Panc1 (cell line): ENCODE measurements around the gene CAMK1D. TPM values are rescaled to one million over a fixed set of nuclear protein-coding genes. Genes with fewer than 3 reads are reported as not detected.

Source experiments
- ATAC-seq: fragments of 200-7000 bp; cut with Tn5 transposase; 2 replicates; pipeline ENCODE4 v1.9.1; 2020; ENCODE audit warnings: mild to moderate bottlenecking, moderate library complexity
- BruUV-seq: library from RNA; stranded (reverse); fragments of 400-500 nt; replicated peaks from 2 replicates; lab custom pipeline; 2021; lab: Mats Ljungman, UMichigan
- CTCF ChIA-PET: fragments of 300-600 bp; sonication (Branson Sonifier 250); formaldehyde crosslinking; loops from one replicate; lab custom pipeline; 2022; ENCODE audit warnings: antibody characterized with exemption; lab: Charles Lee
- POLR2A ChIA-PET: fragments of 300-600 bp; sonication (Branson Sonifier 250); formaldehyde crosslinking; loops from one replicate; lab custom pipeline; 2022; ENCODE audit warnings: antibody characterized with exemption; lab: Charles Lee
- DNase-seq: peaks from one replicate; pipeline ENCODE4 v3.0.0-alpha.2; 2010; ENCODE audit warnings: low read depth, low spot score
- H3K27ac ChIP-seq: 2 replicates; pipeline ENCODE4 v1.5.1; 2011; ENCODE audit warnings: mild to moderate bottlenecking, low read length, inconsistent platforms
- H3K27me3 ChIP-seq: fragments of 200-500 bp; sonication (Bioruptor generic); 2 replicates; pipeline ENCODE4 v1.6.0; 2014; ENCODE audit warnings: low read length, inconsistent platforms; ENCODE audit not compliant: control insufficient read depth, insufficient read depth
- H3K36me3 ChIP-seq: fragments of 200-500 bp; sonication (Bioruptor generic); 2 replicates; pipeline ENCODE4 v1.5.1; 2014; ENCODE audit warnings: inconsistent platforms, mild to moderate bottlenecking, low read length, moderate library complexity; ENCODE audit not compliant: control insufficient read depth, insufficient read depth
- H3K4me1 ChIP-seq: 2 replicates; pipeline ENCODE4 v1.5.1; 2011; ENCODE audit warnings: inconsistent platforms, mild to moderate bottlenecking, low read length, moderate library complexity; ENCODE audit not compliant: control insufficient read depth, insufficient read depth
- H3K4me3 ChIP-seq, 2 experiments: 2 replicates each; pipeline ENCODE4 v1.5.1; 2011 to 2012; ENCODE audit warnings: low read depth in 2 of 2, low read length in 2 of 2, mild to moderate bottlenecking in 2 of 2, inconsistent platforms in 1 of 2, moderate library complexity in 1 of 2
- H3K9me3 ChIP-seq: fragments of 200-500 bp; sonication (Bioruptor generic); 2 replicates; pipeline ENCODE4 v1.5.1; 2014; ENCODE audit warnings: low read depth, mild to moderate bottlenecking, inconsistent platforms, low read length, moderate library complexity; ENCODE audit not compliant: control insufficient read depth, insufficient read depth
- CTCF ChIP-seq: fragments of 450-650 bp; IDR thresholded peaks from 2 replicates; pipeline ENCODE4 v1.5.1; 2017; ENCODE audit warnings: mild to moderate bottlenecking
- POLR2AphosphoS5 ChIP-seq: IDR thresholded peaks from 2 replicates; pipeline ENCODE4 v1.6.1; 2012; ENCODE audit warnings: mild to moderate bottlenecking, low read depth, low read length, moderate library complexity
- REST ChIP-seq, 2 experiments: IDR thresholded peaks; 2 replicates each; pipeline ENCODE4 v1.6.1; 2011 to 2012; ENCODE audit warnings: low read depth in 2 of 2, control low read depth in 1 of 2, low read length in 1 of 2, mild to moderate bottlenecking in 1 of 2, moderate library complexity in 1 of 2; ENCODE audit not compliant: insufficient read depth in 1 of 2
- SIN3A ChIP-seq: IDR thresholded peaks from 2 replicates; pipeline ENCODE4 v1.6.1; 2012; ENCODE audit warnings: low read depth, mild to moderate bottlenecking, low read length, moderate library complexity, borderline replicate concordance; ENCODE audit not compliant: insufficient read depth
- TCF7L2 ChIP-seq: IDR thresholded peaks from 2 replicates; pipeline ENCODE4 v1.6.1; 2011; ENCODE audit warnings: mild to moderate bottlenecking, low read depth, low read length, inconsistent platforms
- in situ Hi-C: cut with HindIII; loops from 2 replicates; pipeline ENCODE4 v1.10.0; 2016; ENCODE audit warnings: low sequenced_read_pairs, low pct_unique_long_range_greater_than_20kb
- intact Hi-C: fragments of 100-400 bp; cut with micrococcal nuclease; formaldehyde crosslinking; loops from one replicate; pipeline ENCODE4 v1.10.0; 2022; ENCODE audit not compliant: unreplicated experiment
- total RNA-seq: library from RNA; stranded (reverse); gene quantifications from one replicate; pipeline ENCODE4 v1.2.1, GENCODE V29; 2021; ENCODE audit not compliant: unreplicated experiment

The CAMK1D gene
- total RNA-seq, 1 experiment from 2014 or later: 5.7 TPM

GRCh38 chr10:12670004-12670403 lies 320.7 kb downstream of the CAMK1D start:
- Histone ChIP-seq H3K9me3 (no peaks in the 10 kb centered on the region), H3K27me3 (no peaks in the 10 kb centered on the region), H3K36me3 (no peaks in the 10 kb centered on the region), H3K4me1 (no peaks in the 10 kb centered on the region), H3K27ac (no peak overlapping the region), H3K4me3 (no peak overlapping the region)
- ATAC-seq (no peak), DNase-seq (no peak)
- POLR2A ChIA-PET: no interaction called here
- intact Hi-C loops: no loop called here
- TF ChIP-seq POLR2AphosphoS5 (no peak), CTCF (no peak), TCF7L2 (no peak), REST (IDR thresholded peaks at IDR 0.05; ENCODE audit: insufficient read depth in 1 of 2, low read depth in 2 of 2, low read length in 1 of 2) (no peak), SIN3A (no peak)
- in situ Hi-C loops: no loop called here
- no TSS peak for BruUV-seq
- CTCF ChIA-PET: no interaction called here

- no peaks in the 10 kb centered on the region for H3K9me3 ChIP-seq
- no TSS peak for BruUV-seq
- DNase-seq: no peak
- no peak for TF ChIP-seq SIN3A
- no peak for TF ChIP-seq TCF7L2
- no peak for TF ChIP-seq REST (IDR thresholded peaks at IDR 0.05; ENCODE audit: insufficient read depth in 1 of 2, low read depth in 2 of 2, low read length in 1 of 2)
- TF ChIP-seq POLR2AphosphoS5: no peak
- no peak for TF ChIP-seq CTCF
- no peaks in the 10 kb centered on the region for H3K4me1 ChIP-seq
- in situ Hi-C loops (no loop called here), intact Hi-C loops (no loop called here)
- no peaks in the 10 kb centered on the region for H3K27me3 ChIP-seq
- no peak overlapping the region for H3K27ac ChIP-seq
- no peaks in the 10 kb centered on the region for H3K36me3 ChIP-seq
- no peak overlapping the region for H3K4me3 ChIP-seq
- no peak for ATAC-seq
- ChIA-PET CTCF (no interaction called here), POLR2A (no interaction called here)
These were observed 325.8 kb downstream of the CAMK1D start for GRCh38 chr10:12675186-12675585.
